IPS-18c (cell line): ENCODE data around the gene NPAS2.

Experiments
- H3K4me3 ChIP-seq: 2 replicates; pipeline ENCODE4 v1.7.0; 2013; ENCODE audit warnings: low read depth, mild to moderate bottlenecking, low read length, moderate library complexity; ENCODE audit not compliant: insufficient read depth
- H3K9me3 ChIP-seq: one replicate; pipeline ENCODE4 v1.6.1; 2013; ENCODE audit warnings: mild to moderate bottlenecking, low read length, moderate library complexity; ENCODE audit not compliant: control insufficient read depth, insufficient read depth

Gene NPAS2

GRCh38 chr2:101012706-101013181, 192.8 kb downstream of the NPAS2 start:
- no peaks in the 10 kb centered on the region for H3K9me3 ChIP-seq
- no peak overlapping the region for H3K4me3 ChIP-seq

DNA sequence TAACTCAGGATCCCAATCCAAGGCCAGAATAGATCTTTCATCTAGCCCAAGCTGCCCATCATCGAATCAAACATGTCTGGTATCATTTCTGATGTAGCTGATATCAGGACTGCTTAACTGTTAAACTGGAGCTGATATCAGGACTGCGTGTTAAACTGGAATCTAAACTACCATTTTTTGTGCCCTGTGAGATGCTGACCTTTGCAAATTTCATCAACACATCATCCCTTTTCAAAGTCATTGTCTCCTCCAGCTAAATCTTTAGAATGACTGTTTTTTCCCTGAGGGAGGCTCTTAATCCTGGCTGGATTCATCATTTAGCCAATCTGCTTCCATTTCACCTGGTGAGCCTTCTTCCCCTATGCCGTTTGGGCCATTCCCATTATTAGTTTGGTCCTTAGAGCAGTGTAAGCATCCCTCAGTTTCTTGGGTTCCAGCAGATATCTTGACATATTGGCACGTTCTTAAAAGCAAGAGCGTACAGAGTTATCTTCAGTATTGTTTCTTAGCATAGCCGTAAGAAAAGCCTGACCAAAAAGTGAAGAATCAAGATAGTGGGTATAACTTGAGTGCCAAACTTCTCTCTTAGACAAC, 194.4 kb downstream of the NPAS2 start:
- no peaks in the 10 kb centered on the region for H3K9me3 ChIP-seq
- no peak overlapping the region for H3K4me3 ChIP-seq

GRCh38 chr2:101017371-101017770, 197.4 kb downstream of the NPAS2 start:
- no peak overlapping the region for H3K4me3 ChIP-seq

DNA sequence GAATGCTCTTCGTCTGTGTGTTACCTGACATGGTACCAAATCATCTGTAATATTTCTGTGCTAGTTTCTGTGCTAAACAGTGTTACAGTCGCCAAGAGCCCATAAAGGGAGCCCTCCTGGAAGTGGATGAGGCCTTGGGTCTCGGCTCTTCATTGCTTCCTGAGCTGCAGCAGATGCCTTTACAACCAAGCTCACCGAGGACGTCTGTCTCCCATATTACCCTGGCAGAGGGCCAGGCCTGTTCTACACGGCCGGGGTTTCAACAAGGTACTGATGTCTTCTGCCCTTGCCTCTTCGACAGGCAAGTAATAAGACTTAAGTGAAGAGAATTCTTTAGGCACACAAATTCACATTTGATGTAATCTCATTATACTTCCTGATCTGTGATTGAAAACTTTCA, 199.0 kb downstream of the NPAS2 start:
- Histone ChIP-seq H3K9me3 (no peaks in the 10 kb centered on the region), H3K4me3 (no peak overlapping the region)

More at GRCh38 chr2:101017371-101017770, 197.4 kb downstream of the NPAS2 start:
- H3K9me3 ChIP-seq: no peaks in the 10 kb centered on the region

GRCh38 chr2:101022221-101022620, 202.3 kb downstream of the NPAS2 start:
- Histone ChIP-seq H3K4me3 (no peak overlapping the region), H3K9me3 (no peaks in the 10 kb centered on the region)

GRCh38 chr2:101023327-101024107, 203.6 kb downstream of the NPAS2 start:
- no peak overlapping the region for H3K4me3 ChIP-seq

DNA sequence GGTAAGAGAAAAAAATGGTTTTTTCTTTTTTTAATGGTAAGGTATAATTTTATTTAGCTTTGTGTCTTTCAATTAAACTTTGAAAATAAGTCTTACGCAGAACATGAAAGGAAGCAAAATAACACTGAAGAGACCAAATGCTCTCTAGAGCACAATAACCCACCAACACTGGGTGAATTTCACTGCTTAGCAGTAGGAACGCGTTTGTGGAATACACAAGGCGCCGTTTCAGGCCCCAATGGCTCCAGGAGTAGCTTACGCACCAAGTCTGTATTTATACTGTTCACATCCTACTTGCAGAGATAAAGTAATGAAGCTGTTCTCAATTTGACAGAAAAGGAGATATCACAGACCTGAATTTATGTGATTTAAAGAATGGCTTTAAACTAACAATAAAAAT, 205.6 kb downstream of the NPAS2 start:
- Histone ChIP-seq H3K4me3 (no peak overlapping the region), H3K9me3 (no peaks in the 10 kb centered on the region)

More at GRCh38 chr2:101023327-101024107, 203.6 kb downstream of the NPAS2 start:
- H3K9me3 ChIP-seq: no peaks in the 10 kb centered on the region

DNA sequence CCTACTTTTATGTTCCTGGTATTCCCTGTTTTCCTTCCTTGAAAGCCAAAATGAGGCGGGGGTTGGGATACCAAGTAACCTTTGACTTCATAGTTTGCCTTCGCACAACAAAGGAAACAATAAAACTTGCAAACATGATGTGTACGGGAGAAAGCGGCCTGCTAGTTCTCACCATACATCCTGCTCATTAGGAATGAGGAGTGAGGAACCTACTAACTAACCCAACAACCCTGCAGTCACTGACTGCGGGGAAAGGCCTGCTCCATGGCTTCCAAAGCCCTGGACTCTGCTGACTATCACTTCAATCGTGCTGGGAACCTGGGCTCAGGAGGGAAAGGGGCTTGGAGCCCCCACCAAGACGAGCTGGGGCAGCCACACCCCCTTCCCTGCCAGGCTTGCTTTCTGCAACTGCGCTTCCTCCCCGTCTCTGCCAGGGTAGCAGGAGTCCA, 206.3 kb downstream of the NPAS2 start:
- Histone ChIP-seq H3K4me3 (no peak overlapping the region), H3K9me3 (no peaks in the 10 kb centered on the region)

DNA sequence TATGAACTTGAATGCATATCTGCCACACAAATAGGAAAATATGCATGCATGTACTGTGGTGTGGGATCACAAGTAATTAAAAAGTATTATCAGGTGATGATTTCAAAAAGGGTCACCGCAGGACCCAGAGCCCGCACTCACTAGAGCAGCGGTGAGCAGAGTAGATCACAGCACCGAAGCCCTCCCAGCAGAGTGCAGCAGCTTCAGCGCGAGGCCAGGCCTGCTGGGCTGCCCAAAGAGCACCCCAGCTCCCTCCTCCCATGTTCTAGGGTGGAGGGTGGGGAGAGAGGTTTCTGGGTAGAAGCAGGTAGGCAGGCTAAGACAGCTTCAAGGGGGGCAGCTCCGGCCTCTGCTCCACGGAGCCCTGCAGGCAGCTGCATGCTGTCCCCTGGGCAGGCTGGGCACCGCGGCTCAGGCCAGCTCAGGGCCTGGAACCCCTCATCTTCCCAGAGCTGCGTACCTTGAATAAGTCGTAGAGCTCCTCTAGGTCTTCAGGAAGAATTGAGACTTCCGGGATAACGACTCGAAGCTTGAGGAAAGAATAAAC, 207.1 kb downstream of the NPAS2 start:
- no peaks in the 10 kb centered on the region for H3K9me3 ChIP-seq

DNA sequence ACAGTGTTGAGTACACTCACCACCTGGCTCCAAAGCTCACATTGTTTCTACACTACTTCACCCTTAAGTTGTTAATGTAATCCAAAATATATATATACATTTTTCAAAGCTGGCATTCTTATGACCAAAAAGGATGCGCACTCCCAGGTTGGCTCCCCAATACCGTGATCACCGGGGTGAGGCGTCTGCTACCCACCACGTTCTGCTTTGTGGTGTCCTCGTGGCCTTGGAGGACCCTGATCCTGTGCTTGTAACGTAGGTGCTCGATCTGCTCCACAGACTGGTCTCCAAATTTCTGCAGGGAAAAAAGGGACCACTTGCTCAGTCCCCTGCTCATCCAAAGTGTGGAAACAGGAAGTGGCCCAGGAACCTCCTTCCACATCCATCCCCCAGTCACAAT, 207.9 kb downstream of the NPAS2 start:
- no peak overlapping the region for H3K4me3 ChIP-seq
- H3K9me3 ChIP-seq: no peaks in the 10 kb centered on the region

More for the DNA sequence above, 207.1 kb downstream of the NPAS2 start:
- H3K4me3 ChIP-seq: no peak overlapping the region

GRCh38 chr2:101030866-101031554, 211.1 kb downstream of the NPAS2 start:
- H3K9me3 ChIP-seq: no peaks in the 10 kb centered on the region
- no peak overlapping the region for H3K4me3 ChIP-seq

GRCh38 chr2:101032084-101032776, 212.3 kb downstream of the NPAS2 start:
- Histone ChIP-seq H3K4me3 (no peak overlapping the region), H3K9me3 (no peaks in the 10 kb centered on the region)

GRCh38 chr2:101036562-101036961, 216.6 kb downstream of the NPAS2 start:
- no peaks in the 10 kb centered on the region for H3K9me3 ChIP-seq

GRCh38 chr2:101037161-101037755, 217.3 kb downstream of the NPAS2 start:
- Histone ChIP-seq H3K4me3 (no peak overlapping the region), H3K9me3 (no peaks in the 10 kb centered on the region)

More at GRCh38 chr2:101036562-101036961, 216.6 kb downstream of the NPAS2 start:
- H3K4me3 ChIP-seq: no peak overlapping the region

DNA sequence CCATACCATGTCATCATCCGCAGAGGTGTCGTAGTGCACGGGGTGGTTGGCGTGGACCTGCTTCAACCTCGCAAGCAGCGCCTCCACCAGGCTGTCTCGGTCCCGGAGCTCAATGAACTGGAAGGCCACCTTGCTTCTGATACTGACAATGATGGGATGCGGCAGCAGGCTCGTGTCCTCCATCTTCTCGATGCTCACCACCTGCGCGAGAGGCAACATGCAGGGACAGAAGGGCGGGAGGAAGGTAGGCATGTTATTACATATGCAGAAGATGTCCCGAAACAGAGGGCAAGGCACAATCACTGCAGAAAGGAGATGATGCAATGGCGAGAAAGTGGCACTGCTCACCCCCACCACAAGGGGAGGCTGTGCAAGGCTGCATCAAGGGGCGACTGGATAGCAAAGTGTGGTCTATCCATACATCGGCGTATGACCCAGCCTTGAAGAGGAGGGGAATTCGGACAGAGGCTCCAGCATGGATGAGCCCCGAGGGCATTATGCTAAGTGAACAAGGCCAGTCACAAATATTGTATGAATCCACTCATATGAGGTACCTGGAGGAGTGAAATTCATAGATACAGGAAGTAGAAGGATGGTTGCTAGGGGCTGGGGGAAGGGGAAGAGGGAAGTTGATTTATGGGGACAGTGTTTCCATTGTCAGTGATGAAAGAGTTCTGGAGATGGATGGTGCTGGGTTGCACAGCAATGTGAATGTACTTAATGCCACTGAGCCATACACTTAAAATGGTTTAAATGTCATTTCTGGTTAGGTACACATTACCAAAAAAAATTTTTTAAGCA, 218.7 kb downstream of the NPAS2 start:
- no peaks in the 10 kb centered on the region for H3K9me3 ChIP-seq
- H3K4me3 ChIP-seq: no peak overlapping the region

DNA sequence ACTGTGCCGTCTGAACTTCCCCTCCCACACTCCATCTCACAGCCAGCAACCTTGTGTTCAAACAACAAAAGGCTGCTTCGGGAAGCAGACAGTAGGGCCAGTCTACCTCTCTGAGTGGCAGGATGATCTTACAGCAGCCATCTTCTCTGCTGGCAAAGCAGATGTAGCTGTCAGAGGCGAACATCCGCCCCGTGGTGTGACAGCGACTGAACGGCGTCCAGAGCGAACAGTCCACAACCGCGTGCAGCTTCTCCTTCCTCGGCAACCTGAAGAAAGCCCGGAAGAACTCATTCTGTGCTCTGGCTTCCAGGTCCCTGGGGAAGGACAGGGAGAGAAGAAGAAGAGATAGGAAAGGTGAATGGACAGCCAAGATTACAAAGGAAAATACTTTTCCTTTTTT, 220.1 kb downstream of the NPAS2 start:
- H3K4me3 ChIP-seq: no peak overlapping the region
- no peaks in the 10 kb centered on the region for H3K9me3 ChIP-seq
